Coronary artery (tissue), 2 donors: ENCODE measurements around the gene SLC17A9.

ENCODE experiments used
- DNase-seq: peaks from one replicate; pipeline ENCODE4 v3.0.0-alpha.2; 2017; ENCODE audit warnings: low spot score
- H3K27ac ChIP-seq, 2 donors: fragments of 200-600 bp; sonication (generic); one replicate each; pipeline ENCODE4 v1.5.1; 2016 to 2019
- H3K4me3 ChIP-seq: fragments of 200-600 bp; sonication (generic); 2 replicates; pipeline ENCODE4 v1.5.1; 2016; ENCODE audit warnings: mild to moderate bottlenecking, moderate library complexity
- CTCF ChIP-seq: fragments of 200-600 bp; sonication (generic); IDR thresholded peaks from one replicate; pipeline ENCODE4 v1.5.1; 2019; ENCODE audit warnings: antibody characterized with exemption

The SLC17A9 gene

GRCh38 chr20:63017076-63017825 is 64.7 kb downstream of the SLC17A9 start:
- no peak for DNase-seq
- Histone ChIP-seq H3K4me3 (no peak overlapping the region), H3K27ac (no peak overlapping the region)
- TF ChIP-seq CTCF, result no peak

GRCh38 chr20:63017826-63018411 is 65.4 kb downstream of the SLC17A9 start:
- Histone ChIP-seq H3K27ac (no peak overlapping the region), H3K4me3 (no peak overlapping the region)
- no peak for TF ChIP-seq CTCF
- no peak for DNase-seq
